Astrocyte (in vitro differentiated cells and primary cell): ENCODE measurements around the gene FAM98C. TPM values are rescaled to one million over a fixed set of nuclear protein-coding genes. Genes with fewer than 3 reads are reported as not detected.

Source experiments
- DNase-seq: peaks from one replicate; pipeline ENCODE4 v3.0.0-alpha.2; 2010; ENCODE audit warnings: low read depth
- FAIRE-seq: peaks from 2 replicates; lab custom pipeline; 2011; peaks lifted over from hg19 to GRCh38; lab: Jason Lieb, UNC
- H2AFZ ChIP-seq: 2 replicates; pipeline ENCODE4 v1.6.0; 2012; ENCODE audit warnings: low read depth, low read length, inconsistent platforms
- H3K27ac ChIP-seq: 2 replicates; pipeline ENCODE4 v1.5.1; 2011; ENCODE audit warnings: low read depth, low read length, inconsistent platforms
- H3K27me3 ChIP-seq: 2 replicates; pipeline ENCODE4 v1.6.0; 2011; ENCODE audit warnings: low read length, inconsistent platforms; ENCODE audit not compliant: insufficient read depth
- H3K36me3 ChIP-seq: 2 replicates; pipeline ENCODE4 v1.5.1; 2011; ENCODE audit warnings: low read length, inconsistent platforms; ENCODE audit not compliant: insufficient read depth
- H3K4me1 ChIP-seq: 2 replicates; pipeline ENCODE4 v1.5.1; 2011; ENCODE audit warnings: low read length, inconsistent platforms; ENCODE audit not compliant: insufficient read depth
- H3K4me2 ChIP-seq: 2 replicates; pipeline ENCODE4 v1.6.0; 2012; ENCODE audit warnings: low read length, inconsistent platforms
- H3K4me3 ChIP-seq: 2 replicates; pipeline ENCODE4 v1.5.1; 2011; ENCODE audit warnings: low read depth, mild to moderate bottlenecking, low read length, inconsistent platforms; ENCODE audit not compliant: insufficient read depth
- H3K79me2 ChIP-seq: 2 replicates; pipeline ENCODE4 v1.6.0; 2012; ENCODE audit warnings: mild to moderate bottlenecking, low read length, inconsistent platforms; ENCODE audit not compliant: insufficient read depth
- H3K9ac ChIP-seq: 2 replicates; pipeline ENCODE4 v1.6.0; 2012; ENCODE audit warnings: mild to moderate bottlenecking, low read length, inconsistent platforms
- H3K9me3 ChIP-seq: 2 replicates; pipeline ENCODE4 v1.5.1; 2012; ENCODE audit warnings: low read depth, mild to moderate bottlenecking, low read length, inconsistent platforms; ENCODE audit not compliant: insufficient read depth
- H4K20me1 ChIP-seq: 2 replicates; pipeline ENCODE4 v1.6.0; 2012; ENCODE audit warnings: low read length, inconsistent platforms; ENCODE audit not compliant: insufficient read depth
- H3K27ac Mint-ChIP-seq: one replicate; pipeline ENCODE4 v1.8.0; 2021; ENCODE audit warnings: mild to moderate bottlenecking, mixed read lengths; ENCODE audit not compliant: unreplicated experiment
- H3K27me3 Mint-ChIP-seq: one replicate; pipeline ENCODE4 v1.8.0; 2021; ENCODE audit warnings: low read depth, mixed read lengths; ENCODE audit not compliant: unreplicated experiment
- H3K36me3 Mint-ChIP-seq: one replicate; pipeline ENCODE4 v1.8.0; 2021; ENCODE audit warnings: low read depth, mixed read lengths; ENCODE audit not compliant: unreplicated experiment
- H3K4me1 Mint-ChIP-seq: one replicate; pipeline ENCODE4 v1.8.0; 2021; ENCODE audit warnings: low read depth, mixed read lengths; ENCODE audit not compliant: unreplicated experiment
- H3K4me3 Mint-ChIP-seq: one replicate; pipeline ENCODE4 v1.8.0; 2021; ENCODE audit warnings: mild to moderate bottlenecking, moderate library complexity, mixed read lengths; ENCODE audit not compliant: unreplicated experiment
- H3K9me3 Mint-ChIP-seq: one replicate; pipeline ENCODE4 v1.8.0; 2021; ENCODE audit warnings: mild to moderate bottlenecking, mixed read lengths; ENCODE audit not compliant: unreplicated experiment
- EZH2 ChIP-seq: IDR thresholded peaks from 2 replicates; pipeline ENCODE4 v1.6.1; 2012; ENCODE audit warnings: mild to moderate bottlenecking, low read length, inconsistent platforms; ENCODE audit not compliant: insufficient read depth
- total RNA-seq: library from RNA; stranded (reverse); gene quantifications from 2 replicates; pipeline ENCODE4 v1.2.1, GENCODE V29; 2021
- TF ChIP-seq, protein P1 (sequence below): IDR thresholded peaks from 2 replicates; pipeline ENCODE4 v1.5.1; 2011; ENCODE audit warnings: low read depth, mild to moderate bottlenecking, inconsistent platforms, low read length, moderate library complexity; ENCODE audit not compliant: insufficient read depth

FAM98C gene
- total RNA-seq, 1 donor from 2014 or later: 15.0 TPM

DNA sequence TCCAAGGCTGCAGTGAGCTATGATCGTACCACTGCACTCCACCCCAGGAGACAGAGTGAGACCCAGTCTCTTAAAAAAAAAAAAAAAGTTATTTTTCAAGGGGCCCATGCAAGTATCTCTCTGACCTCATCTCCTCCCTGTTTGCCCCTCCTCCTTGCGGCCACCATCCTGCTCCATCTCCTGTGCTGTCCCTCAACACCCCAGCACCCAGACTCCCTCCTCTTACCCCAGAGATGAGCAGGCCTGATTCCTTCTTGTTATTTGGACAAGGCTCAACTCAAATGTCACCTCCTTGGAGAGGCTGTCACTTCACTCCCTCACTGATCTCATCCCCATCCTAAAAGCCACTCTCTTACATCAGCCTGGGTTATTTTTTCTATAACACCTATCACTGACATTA is 35.0 kb downstream of the FAM98C start:
- FAIRE-seq (no peak), DNase-seq (no peak)
- no peak overlapping the region for H3K27ac Mint-ChIP-seq
- Histone ChIP-seq H3K79me2 (no peaks in the 10 kb centered on the region), H3K4me2 (no peak overlapping the region), H4K20me1 (no peaks in the 10 kb centered on the region), H3K9ac (no peak overlapping the region), H3K9me3 (no peaks in the 10 kb centered on the region), H3K4me3 (no peak overlapping the region), H3K27ac (no peak overlapping the region), H3K4me1 (no peaks in the 10 kb centered on the region), H3K36me3 (no peaks in the 10 kb centered on the region), H2AFZ (no peak overlapping the region), H3K27me3 (peaks cover 6% of the 10 kb centered on the region)
- peaks cover 13% of the 10 kb centered on the region for H3K27me3 Mint-ChIP-seq
- H3K4me1 Mint-ChIP-seq: no peaks in the 10 kb centered on the region
- H3K9me3 Mint-ChIP-seq: peaks cover 1% of the 10 kb centered on the region
- no peak for TF ChIP-seq EZH2
- TF ChIP-seq, protein P1, sequence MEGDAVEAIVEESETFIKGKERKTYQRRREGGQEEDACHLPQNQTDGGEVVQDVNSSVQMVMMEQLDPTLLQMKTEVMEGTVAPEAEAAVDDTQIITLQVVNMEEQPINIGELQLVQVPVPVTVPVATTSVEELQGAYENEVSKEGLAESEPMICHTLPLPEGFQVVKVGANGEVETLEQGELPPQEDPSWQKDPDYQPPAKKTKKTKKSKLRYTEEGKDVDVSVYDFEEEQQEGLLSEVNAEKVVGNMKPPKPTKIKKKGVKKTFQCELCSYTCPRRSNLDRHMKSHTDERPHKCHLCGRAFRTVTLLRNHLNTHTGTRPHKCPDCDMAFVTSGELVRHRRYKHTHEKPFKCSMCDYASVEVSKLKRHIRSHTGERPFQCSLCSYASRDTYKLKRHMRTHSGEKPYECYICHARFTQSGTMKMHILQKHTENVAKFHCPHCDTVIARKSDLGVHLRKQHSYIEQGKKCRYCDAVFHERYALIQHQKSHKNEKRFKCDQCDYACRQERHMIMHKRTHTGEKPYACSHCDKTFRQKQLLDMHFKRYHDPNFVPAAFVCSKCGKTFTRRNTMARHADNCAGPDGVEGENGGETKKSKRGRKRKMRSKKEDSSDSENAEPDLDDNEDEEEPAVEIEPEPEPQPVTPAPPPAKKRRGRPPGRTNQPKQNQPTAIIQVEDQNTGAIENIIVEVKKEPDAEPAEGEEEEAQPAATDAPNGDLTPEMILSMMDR: no peak
- H3K36me3 Mint-ChIP-seq: no peaks in the 10 kb centered on the region
- no peak overlapping the region for H3K4me3 Mint-ChIP-seq

DNA sequence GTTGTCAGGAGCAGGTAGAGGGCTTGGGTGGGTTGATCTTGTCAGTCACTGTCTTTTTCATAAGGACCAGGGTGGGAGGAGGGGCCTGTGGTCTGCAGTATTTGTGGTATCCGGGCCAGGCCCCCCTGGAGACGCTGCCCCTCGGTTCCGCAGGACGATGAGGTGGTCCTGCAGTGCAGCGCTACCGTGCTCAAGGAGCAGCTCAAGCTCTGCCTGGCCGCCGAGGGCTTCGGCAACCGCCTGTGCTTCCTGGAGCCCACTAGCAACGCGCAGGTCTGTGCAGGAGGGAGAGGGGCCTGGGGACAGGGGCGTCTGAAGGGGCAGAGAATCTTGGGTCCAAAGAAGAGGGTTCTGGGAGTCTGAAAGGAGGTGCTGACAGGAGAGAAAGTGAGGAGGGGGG is 37.7 kb downstream of the FAM98C start:
- H3K4me1 ChIP-seq: no peaks in the 10 kb centered on the region
- no peak overlapping the region for H3K4me2 ChIP-seq
- no peaks in the 10 kb centered on the region for H3K9me3 ChIP-seq
- H3K27ac ChIP-seq: no peak overlapping the region
- no peak overlapping the region for H3K9ac ChIP-seq
- no peaks in the 10 kb centered on the region for H3K27me3 ChIP-seq
- H4K20me1 ChIP-seq: no peaks in the 10 kb centered on the region
- no peaks in the 10 kb centered on the region for H3K36me3 ChIP-seq
- FAIRE-seq (no peak), DNase-seq (no peak)
- no peak overlapping the region for H3K4me3 Mint-ChIP-seq
- H3K36me3 Mint-ChIP-seq: no peaks in the 10 kb centered on the region
- H3K79me2 ChIP-seq: no peaks in the 10 kb centered on the region
- H3K4me1 Mint-ChIP-seq: no peaks in the 10 kb centered on the region
- peaks cover 14% of the 10 kb centered on the region for H3K27me3 Mint-ChIP-seq
- H3K9me3 Mint-ChIP-seq: no peaks in the 10 kb centered on the region
- TF ChIP-seq, protein P1: no peak
- TF ChIP-seq EZH2: no peak
- no peak overlapping the region for H3K4me3 ChIP-seq
- H2AFZ ChIP-seq: no peak overlapping the region
- H3K27ac Mint-ChIP-seq: no peak overlapping the region

DNA sequence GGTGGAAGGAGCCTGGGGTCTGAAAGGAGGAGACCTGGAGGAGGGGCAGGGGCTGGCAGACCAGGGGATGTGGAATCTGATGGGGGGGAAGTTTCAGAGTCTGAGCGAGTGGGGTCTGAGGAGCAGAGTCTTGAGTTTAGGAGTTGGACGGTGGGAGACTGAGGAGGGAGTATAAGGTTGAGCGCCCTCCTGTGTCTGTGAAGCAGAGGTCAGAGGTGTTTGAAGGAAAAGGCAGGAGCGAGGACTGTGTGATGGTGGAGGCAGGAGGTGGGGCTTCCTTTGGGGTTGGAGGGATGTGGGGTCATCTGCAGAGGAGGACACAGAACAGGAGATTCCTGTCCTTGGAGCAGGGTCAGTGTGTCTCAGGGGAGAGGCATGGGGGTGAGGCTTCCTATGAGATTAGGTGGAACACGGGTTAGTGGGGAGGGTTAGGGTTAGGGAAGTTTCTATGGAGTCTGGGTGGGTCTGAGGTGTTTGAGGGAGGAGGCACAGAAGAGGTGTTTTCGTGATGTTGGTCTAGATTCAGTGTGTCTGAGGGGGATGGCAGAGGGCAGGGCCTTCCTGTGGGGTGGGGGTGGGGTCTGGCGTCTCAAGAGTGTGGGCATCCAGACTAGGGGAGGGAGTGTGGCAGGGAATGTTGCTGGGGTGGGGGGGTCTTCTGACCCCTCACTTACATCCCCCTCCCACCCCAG is 38.9 kb downstream of the FAM98C start:
- Histone ChIP-seq H2AFZ (no peak overlapping the region), H3K4me1 (no peaks in the 10 kb centered on the region), H3K27me3 (no peaks in the 10 kb centered on the region), H3K4me2 (no peak overlapping the region), H3K27ac (no peak overlapping the region), H3K4me3 (no peak overlapping the region), H3K79me2 (no peaks in the 10 kb centered on the region), H3K9ac (no peak overlapping the region), H4K20me1 (no peaks in the 10 kb centered on the region), H3K36me3 (no peaks in the 10 kb centered on the region), H3K9me3 (no peaks in the 10 kb centered on the region)
- no peaks in the 10 kb centered on the region for H3K9me3 Mint-ChIP-seq
- no peaks in the 10 kb centered on the region for H3K4me1 Mint-ChIP-seq
- no peak overlapping the region for H3K27ac Mint-ChIP-seq
- H3K36me3 Mint-ChIP-seq: no peaks in the 10 kb centered on the region
- no peak overlapping the region for H3K4me3 Mint-ChIP-seq
- TF ChIP-seq, protein P1: no peak
- no peak for TF ChIP-seq EZH2
- H3K27me3 Mint-ChIP-seq: peaks cover 22% of the 10 kb centered on the region
- DNase-seq: no peak
- no peak for FAIRE-seq
